ENCODE results near the gene SUSD3. TPM values are rescaled to one million over a fixed set of nuclear protein-coding genes. Genes with fewer than 3 reads are reported as not detected.

Gene SUSD3
- total RNA-seq, 6 experiments from 2014 or later, result 6.5 to 51.5 (median 31.2) TPM

- TF ChIP-seq POLR2A (IDR thresholded peaks at IDR 0.05), result no peak
- TF ChIP-seq, protein P1, sequence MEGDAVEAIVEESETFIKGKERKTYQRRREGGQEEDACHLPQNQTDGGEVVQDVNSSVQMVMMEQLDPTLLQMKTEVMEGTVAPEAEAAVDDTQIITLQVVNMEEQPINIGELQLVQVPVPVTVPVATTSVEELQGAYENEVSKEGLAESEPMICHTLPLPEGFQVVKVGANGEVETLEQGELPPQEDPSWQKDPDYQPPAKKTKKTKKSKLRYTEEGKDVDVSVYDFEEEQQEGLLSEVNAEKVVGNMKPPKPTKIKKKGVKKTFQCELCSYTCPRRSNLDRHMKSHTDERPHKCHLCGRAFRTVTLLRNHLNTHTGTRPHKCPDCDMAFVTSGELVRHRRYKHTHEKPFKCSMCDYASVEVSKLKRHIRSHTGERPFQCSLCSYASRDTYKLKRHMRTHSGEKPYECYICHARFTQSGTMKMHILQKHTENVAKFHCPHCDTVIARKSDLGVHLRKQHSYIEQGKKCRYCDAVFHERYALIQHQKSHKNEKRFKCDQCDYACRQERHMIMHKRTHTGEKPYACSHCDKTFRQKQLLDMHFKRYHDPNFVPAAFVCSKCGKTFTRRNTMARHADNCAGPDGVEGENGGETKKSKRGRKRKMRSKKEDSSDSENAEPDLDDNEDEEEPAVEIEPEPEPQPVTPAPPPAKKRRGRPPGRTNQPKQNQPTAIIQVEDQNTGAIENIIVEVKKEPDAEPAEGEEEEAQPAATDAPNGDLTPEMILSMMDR (IDR thresholded peaks at IDR 0.05), result no peak
- 60% methylated on average over 1 of the region's 11 CpGs for WGBS (ENCODE audit: insufficient coverage, low coverage, low lambda C conversion rate, missing lambda C conversion rate)
- ATAC-seq, result no peak
- intact Hi-C loops (cut with DNase I), result no loop called here
- peak in 1 of 3 donors; percentile 38 for DNase-seq
- Histone ChIP-seq H3K27me3 (no peaks in the 10 kb centered on the region), H3K4me1 (no peaks in the 10 kb centered on the region), H3K27ac (no peak overlapping the region), H3K36me3 (no peaks in the 10 kb centered on the region), H3K4me3 (no peak overlapping the region), H3K9me3 (no peaks in the 10 kb centered on the region)
Measured at GRCh38 chr9:93020151-93020550, 38.4 kb upstream of the SUSD3 start.

DNA sequence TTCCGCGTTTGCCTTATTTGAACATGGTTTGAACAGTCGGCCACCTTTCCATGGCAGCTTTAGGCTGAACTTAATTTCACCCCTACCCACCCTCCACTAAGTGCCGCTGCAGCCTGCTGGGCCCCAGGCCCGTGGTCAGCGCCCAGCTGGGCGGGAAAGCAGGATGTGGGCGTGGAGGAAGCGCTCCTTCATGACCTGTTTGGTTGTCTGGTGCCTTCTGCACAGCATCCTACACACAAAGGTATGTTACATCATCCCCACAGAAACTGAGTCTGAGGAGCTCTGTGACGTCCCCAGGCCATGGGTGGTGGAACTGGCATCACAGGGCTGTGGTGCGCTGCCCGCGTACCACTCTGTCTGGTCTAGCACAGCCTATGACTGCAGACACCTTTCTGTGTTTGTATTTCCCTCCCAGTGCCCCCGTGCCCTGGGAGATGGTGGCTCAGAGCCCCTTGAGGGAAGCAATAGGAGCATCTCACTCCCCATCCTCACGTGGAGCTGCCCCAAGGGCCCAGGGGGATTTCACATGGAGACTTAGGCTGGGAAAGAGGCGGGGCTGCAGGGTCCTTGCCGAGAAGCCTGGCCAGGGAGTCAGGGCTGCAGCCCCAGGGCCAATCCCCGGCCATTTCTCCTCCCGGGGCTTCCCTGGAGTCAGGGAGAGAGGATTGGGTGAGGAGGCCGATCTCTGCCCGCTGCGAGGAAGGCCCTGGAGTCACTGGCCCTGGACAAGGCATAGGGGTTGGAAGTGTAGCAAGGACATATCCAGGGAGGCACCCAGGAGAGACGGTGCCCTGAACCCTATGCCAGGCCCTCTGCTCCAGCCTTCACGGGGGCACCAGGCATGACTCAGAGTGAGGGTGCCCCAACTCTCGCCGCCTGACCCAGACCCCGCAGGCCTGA, 37.5 kb upstream of the SUSD3 start:
- no peak for ATAC-seq
- peak in 1 of 3 donors; percentile 22 for DNase-seq
- H3K9me3 ChIP-seq, result no peaks in the 10 kb centered on the region
- TF ChIP-seq POLR2A (IDR thresholded peaks at IDR 0.05), result no peak
- TF ChIP-seq, protein P1 (IDR thresholded peaks at IDR 0.05), result no peak
- no peaks in the 10 kb centered on the region for H3K4me1 ChIP-seq
- H3K36me3 ChIP-seq, result no peaks in the 10 kb centered on the region
- H3K27me3 ChIP-seq, result no peaks in the 10 kb centered on the region
- intact Hi-C loops (cut with DNase I), result no loop called here
- H3K4me3 ChIP-seq, result no peak overlapping the region
- no peak overlapping the region for H3K27ac ChIP-seq
- WGBS (ENCODE audit: insufficient coverage, low coverage, low lambda C conversion rate, missing lambda C conversion rate), result 84% methylated on average over 7 of the region's 27 CpGs

DNA sequence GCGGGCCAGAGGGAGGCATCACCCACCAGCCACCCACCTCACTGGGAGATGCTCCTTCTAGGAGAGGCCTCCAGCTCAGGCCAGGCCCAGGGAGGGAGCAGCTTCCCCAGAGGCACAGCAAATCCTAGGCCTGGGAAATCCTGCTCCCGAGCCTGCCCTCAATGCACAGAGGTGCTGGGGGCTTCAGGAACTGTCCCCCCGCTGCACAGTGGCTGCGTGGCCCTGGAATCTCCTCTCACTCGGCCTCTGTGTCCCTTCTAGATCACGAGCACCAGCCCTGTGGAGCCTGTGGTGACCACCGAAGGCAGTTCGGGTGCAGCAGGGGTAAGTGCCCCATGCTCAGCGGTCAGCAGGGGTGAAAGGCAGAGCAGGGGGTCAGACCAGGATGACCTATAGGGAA, 36.4 kb upstream of the SUSD3 start:
- intact Hi-C loops (cut with DNase I), result no loop called here
- Histone ChIP-seq H3K4me1 (no peaks in the 10 kb centered on the region), H3K27me3 (no peaks in the 10 kb centered on the region), H3K36me3 (no peaks in the 10 kb centered on the region), H3K9me3 (no peaks in the 10 kb centered on the region), H3K4me3 (no peak overlapping the region), H3K27ac (no peak overlapping the region)
- TF ChIP-seq, protein P1 (IDR thresholded peaks at IDR 0.05), result no peak
- ATAC-seq (no peak), DNase-seq (no peak)
- no CpG with 5 or more reads among the region's 9 CpGs for WGBS (ENCODE audit: insufficient coverage, low coverage, low lambda C conversion rate, missing lambda C conversion rate)

DNA sequence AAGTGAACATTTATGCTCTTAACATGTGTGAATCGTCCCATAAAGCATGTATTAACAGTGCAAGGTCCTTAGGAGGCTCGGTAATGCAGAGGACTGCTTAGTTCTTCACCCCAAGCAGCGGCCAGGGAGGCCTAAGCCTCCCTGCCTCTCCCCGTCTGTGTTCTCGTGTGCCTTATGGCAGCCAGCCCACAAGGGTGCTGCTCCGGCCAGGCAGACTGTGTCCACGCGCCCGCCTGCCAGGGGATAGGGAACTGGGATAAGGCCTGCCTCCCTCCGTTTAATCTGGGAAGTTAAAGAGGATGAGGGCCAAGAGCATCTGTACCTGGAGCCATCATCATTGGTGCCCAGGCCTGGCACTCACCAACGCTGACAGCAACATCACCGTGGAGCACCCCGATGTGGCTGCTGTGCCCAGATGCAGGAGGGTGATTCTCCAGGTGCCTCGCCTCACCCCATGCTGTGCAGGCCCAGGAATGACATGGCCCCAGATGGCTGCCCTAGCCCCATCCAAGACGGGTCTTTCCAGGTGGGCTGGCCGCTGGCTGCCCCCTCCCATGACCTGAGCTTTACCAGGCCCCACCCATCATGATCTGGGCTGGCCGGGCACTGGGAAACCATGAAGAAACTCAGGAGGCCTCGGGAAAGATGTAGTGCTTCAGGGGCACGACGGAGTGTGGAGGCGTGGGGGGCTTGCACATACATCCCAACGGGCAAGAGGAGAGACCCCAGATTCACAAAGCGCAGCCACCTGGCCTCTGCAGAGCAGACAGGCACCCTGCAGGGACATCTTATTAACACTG, 35.6 kb upstream of the SUSD3 start:
- no peaks in the 10 kb centered on the region for H3K36me3 ChIP-seq
- H3K9me3 ChIP-seq, result no peaks in the 10 kb centered on the region
- 80% methylated on average over 1 of the region's 23 CpGs for WGBS (ENCODE audit: insufficient coverage, low coverage, low lambda C conversion rate, missing lambda C conversion rate)
- intact Hi-C loops (cut with DNase I), result no loop called here
- ATAC-seq, result no peak
- no peak for DNase-seq
- no peaks in the 10 kb centered on the region for H3K27me3 ChIP-seq
- H3K27ac ChIP-seq, result no peak overlapping the region
- no peak overlapping the region for H3K4me3 ChIP-seq
- TF ChIP-seq POLR2A (IDR thresholded peaks at IDR 0.05), result no peak
- TF ChIP-seq, protein P1 (IDR thresholded peaks at IDR 0.05), result no peak
- no peaks in the 10 kb centered on the region for H3K4me1 ChIP-seq
